ENCODE measurements around the gene NAP1L4. TPM values are rescaled to one million over a fixed set of nuclear protein-coding genes. Genes with fewer than 3 reads are reported as not detected.

The NAP1L4 gene
- total and polyA plus RNA-seq, 2 of the 8 experiments (the other 6 are each of a cell fraction or from before 2014, with no cell fraction given), result 75.8 to 194 TPM

DNA sequence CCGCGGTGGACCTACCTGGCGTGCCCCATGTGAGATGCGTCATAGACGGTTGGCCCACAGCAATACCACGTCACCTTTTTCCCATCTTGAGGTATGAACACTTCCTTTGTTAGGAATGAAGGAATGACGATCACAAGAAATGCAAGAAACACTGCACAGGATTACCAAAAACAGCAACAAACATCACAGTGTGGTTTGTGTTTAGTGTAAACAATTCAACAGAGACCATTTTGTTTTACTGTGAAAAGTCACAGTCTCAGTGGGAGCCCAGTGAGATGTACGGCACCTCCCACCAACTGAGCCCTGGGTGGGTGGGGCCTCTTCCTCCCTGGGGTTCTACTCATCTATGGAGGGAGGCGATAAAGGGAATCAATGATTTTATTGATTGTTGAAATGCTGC is 48.8 kb upstream of the NAP1L4 start:
- 96% methylated on average over 9 of the region's 9 CpGs; no CpG with 5 or more reads in 1 of the 2 experiments for WGBS, 2 experiments (ENCODE audit: extremely low coverage in 1 of 2, insufficient coverage in 1 of 2, insufficient read length in 1 of 2, insufficient replicate concordance in 2 of 2, low coverage in 1 of 2, low lambda C conversion rate in 2 of 2, missing lambda C conversion rate in 1 of 2)
- H2AFZ ChIP-seq (ENCODE audit: low read length), result no peak overlapping the region
- H3K23ac ChIP-seq (ENCODE audit: insufficient read length), result no peak overlapping the region
- H4K5ac ChIP-seq (ENCODE audit: insufficient read length, low read depth, low read length), result no peak overlapping the region
- H3K9me3 ChIP-seq (ENCODE audit: insufficient read depth in 2 of 2, low read depth in 1 of 2, low read length in 1 of 2), result no peaks in the 10 kb centered on the region
- peaks cover 23% of the 10 kb centered on the region for H3K79me1 ChIP-seq (ENCODE audit: low read depth, low read length)
- no peak overlapping the region for H3K18ac ChIP-seq (ENCODE audit: extremely low read depth, low read length)
- no peaks in the 10 kb centered on the region for H3K23me2 ChIP-seq (ENCODE audit: low read depth, low read length)
- no peak for FAIRE-seq
- no peaks in the 10 kb centered on the region for H3K27me3 ChIP-seq (replicated peaks in 1 of 4; ENCODE audit: control insufficient read depth in 3 of 4, extremely low read depth in 1 of 4, insufficient read depth in 3 of 4, low read length in 3 of 4)
- H2BK120ac ChIP-seq (replicated peaks; ENCODE audit: low read depth, low read length), result no peak overlapping the region
- DNase-seq (ENCODE audit: low read depth in 1 of 2, low spot score in 2 of 2), result no peak
- no peak overlapping the region for H2BK15ac ChIP-seq (ENCODE audit: low read length)
- H3K4me3 ChIP-seq (ENCODE audit: extremely low read depth in 1 of 4, insufficient read depth in 2 of 4, low read depth in 3 of 4, low read length in 4 of 4), result no peak overlapping the region
- peaks cover 15 to 71% (median 34%) of the 10 kb centered on the region in 4 experiments for H3K36me3 ChIP-seq (ENCODE audit: control insufficient read depth in 2 of 4, insufficient read depth in 4 of 4, low read length in 3 of 4)
- H2AK5ac ChIP-seq (ENCODE audit: low read depth, low read length), result no peak overlapping the region
- H3K4me2 ChIP-seq (ENCODE audit: insufficient read depth in 1 of 2, low read depth in 2 of 2, low read length in 2 of 2), result no peak overlapping the region
- no peak overlapping the region for H3K9ac ChIP-seq (replicated peaks in 1 of 4; ENCODE audit: extremely low read depth in 1 of 4, low read depth in 3 of 4, low read length in 3 of 4)
- no peak overlapping the region for H2BK5ac ChIP-seq (ENCODE audit: low read depth, low read length)
- H3K56ac ChIP-seq (replicated peaks; ENCODE audit: insufficient read length, low read depth, low read length), result no peak overlapping the region
- H3K27ac ChIP-seq (ENCODE audit: low read depth, low read length), result no peak overlapping the region
- H4K8ac ChIP-seq (ENCODE audit: extremely low read depth, insufficient read depth, low read length), result no peak overlapping the region
- H3K79me2 ChIP-seq (ENCODE audit: control insufficient read depth in 1 of 2, insufficient read depth in 2 of 2, low read length in 2 of 2), result peaks cover 0 to 41% of the 10 kb centered on the region in 2 experiments; a peak in 2 of 4 replicates
- peaks cover 19 to 49% of the 10 kb centered on the region in 2 experiments for H4K20me1 ChIP-seq (replicated peaks in 1 of 2; ENCODE audit: control insufficient read depth in 1 of 2, insufficient read depth in 2 of 2, low read length in 2 of 2)
- H2BK20ac ChIP-seq (ENCODE audit: low read length), result no peak overlapping the region
- TF ChIP-seq HDAC6 (IDR thresholded peaks at IDR 0.05; ENCODE audit: low read depth, low read length) (no peak), TAF1 (IDR thresholded peaks at IDR 0.05; ENCODE audit: low read depth, low read length) (no peak), SIX5 (IDR thresholded peaks at IDR 0.05; ENCODE audit: low read depth, low read length) (no peak), CBX8 (IDR thresholded peaks at IDR 0.05; ENCODE audit: borderline replicate concordance, low read depth, low read length) (no peak), EZH2 (IDR thresholded peaks at IDR 0.05; ENCODE audit: low read depth, low read length, severe bottlenecking) (no peak), EGR1 (IDR thresholded peaks at IDR 0.05; ENCODE audit: borderline replicate concordance, low read depth, low read length) (no peak), MAFK (IDR thresholded peaks at IDR 0.05; ENCODE audit: low read depth, low read length) (no peak), YY1 (IDR thresholded peaks at IDR 0.05; ENCODE audit: low read depth, low read length) (no peak), SAP30 (IDR thresholded peaks at IDR 0.05; ENCODE audit: insufficient read depth, insufficient replicate concordance, low read length) (no peak), CHD1 (IDR thresholded peaks at IDR 0.05; ENCODE audit: low read depth, low read length) (no peak), KDM5A (IDR thresholded peaks at IDR 0.05; ENCODE audit: low read length) (no peak), POU5F1 (IDR thresholded peaks at IDR 0.05; ENCODE audit: low read depth, low read length) (no peak), CREB1 (IDR thresholded peaks at IDR 0.05) (no peak)
- TF ChIP-seq, protein P1, sequence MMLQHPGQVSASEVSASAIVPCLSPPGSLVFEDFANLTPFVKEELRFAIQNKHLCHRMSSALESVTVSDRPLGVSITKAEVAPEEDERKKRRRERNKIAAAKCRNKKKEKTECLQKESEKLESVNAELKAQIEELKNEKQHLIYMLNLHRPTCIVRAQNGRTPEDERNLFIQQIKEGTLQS (IDR thresholded peaks at IDR 0.05; ENCODE audit: insufficient read depth, low read depth, low read length), result no peak
- ChIA-PET POLR2A (ENCODE audit: partially characterized antibody) (interaction anchor here (0.6 to 1.3 kb wide), 3 partner anchors 11 to 341 kb away, joined by 3 to 4 read pairs (median 3); partner anchors contain the start of gene KCNQ1OT1), CTCF (ENCODE audit: partially characterized antibody) (interaction anchor here (0.6 to 20.3 kb wide), 2 partner anchors 48 to 66 kb away, joined by 3 to 434 read pairs; no protein-coding TSS in a partner anchor)
- H3K4ac ChIP-seq (replicated peaks; ENCODE audit: insufficient read length, low read depth, low read length), result no peak overlapping the region
- H3K4me1 ChIP-seq (replicated peaks in 1 of 4; ENCODE audit: control insufficient read depth in 3 of 4, insufficient read depth in 4 of 4, low read length in 3 of 4), result peaks cover 0 to 3% (median 0%) of the 10 kb centered on the region in 4 experiments; a peak in 1 of 7 replicates
- H3K14ac ChIP-seq (ENCODE audit: insufficient read length), result no peak overlapping the region
- no peak overlapping the region for H4K91ac ChIP-seq (replicated peaks; ENCODE audit: insufficient read length, low read length)
- no peak overlapping the region for H2BK12ac ChIP-seq (ENCODE audit: low read depth, low read length)

Measured in H1 (cell line).